ENCODE results near the gene TMEM161A. TPM values are rescaled to one million over a fixed set of nuclear protein-coding genes. Genes with fewer than 3 reads are reported as not detected.
A peak's percentile ranks its signal among the peaks of the same experiment; 100 is the strongest.

Gene TMEM161A
- total RNA-seq, 2 experiments from 2014 or later: 8.2 to 10.9 TPM

DNA sequence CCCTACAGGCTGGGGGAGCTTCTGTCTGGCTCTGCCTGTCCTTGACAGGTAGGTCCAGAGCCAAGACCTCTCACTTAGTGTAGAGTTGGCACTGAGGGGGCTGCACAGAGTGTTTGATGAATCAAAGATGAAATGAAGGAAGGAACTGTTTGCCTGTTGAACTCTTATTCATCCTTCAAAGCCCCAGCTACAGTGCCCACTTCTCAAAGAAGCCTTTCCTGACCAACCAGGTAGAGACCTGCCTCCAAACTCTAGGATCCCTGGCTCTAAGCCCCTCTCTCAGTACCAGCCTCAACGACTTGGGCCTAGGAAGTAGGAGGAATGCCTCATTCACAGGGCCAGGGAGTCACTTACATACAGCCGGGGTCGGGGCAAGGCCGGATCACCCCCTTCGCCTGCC lies 9.1 kb upstream of the TMEM161A start:
- Histone ChIP-seq H3K27me3 (ENCODE audit: control insufficient read depth in 1 of 2, insufficient read depth in 2 of 2, low read length in 2 of 2) (no peaks in the 10 kb centered on the region), H3K36me3 (ENCODE audit: insufficient read depth, low read length) (peaks cover 22% of the 10 kb centered on the region), H3K9me3 (ENCODE audit: control insufficient read depth in 1 of 2, insufficient read depth in 1 of 2, low read length in 2 of 2) (no peaks in the 10 kb centered on the region), H3K4me1 (ENCODE audit: insufficient read depth, low read length) (peaks cover 8% of the 10 kb centered on the region), H3K4me3 (ENCODE audit: low read length) (no peak overlapping the region), H3K27ac (ENCODE audit: low read depth in 1 of 2, low read length in 2 of 2) (no peak overlapping the region)
- TF ChIP-seq, protein P1, sequence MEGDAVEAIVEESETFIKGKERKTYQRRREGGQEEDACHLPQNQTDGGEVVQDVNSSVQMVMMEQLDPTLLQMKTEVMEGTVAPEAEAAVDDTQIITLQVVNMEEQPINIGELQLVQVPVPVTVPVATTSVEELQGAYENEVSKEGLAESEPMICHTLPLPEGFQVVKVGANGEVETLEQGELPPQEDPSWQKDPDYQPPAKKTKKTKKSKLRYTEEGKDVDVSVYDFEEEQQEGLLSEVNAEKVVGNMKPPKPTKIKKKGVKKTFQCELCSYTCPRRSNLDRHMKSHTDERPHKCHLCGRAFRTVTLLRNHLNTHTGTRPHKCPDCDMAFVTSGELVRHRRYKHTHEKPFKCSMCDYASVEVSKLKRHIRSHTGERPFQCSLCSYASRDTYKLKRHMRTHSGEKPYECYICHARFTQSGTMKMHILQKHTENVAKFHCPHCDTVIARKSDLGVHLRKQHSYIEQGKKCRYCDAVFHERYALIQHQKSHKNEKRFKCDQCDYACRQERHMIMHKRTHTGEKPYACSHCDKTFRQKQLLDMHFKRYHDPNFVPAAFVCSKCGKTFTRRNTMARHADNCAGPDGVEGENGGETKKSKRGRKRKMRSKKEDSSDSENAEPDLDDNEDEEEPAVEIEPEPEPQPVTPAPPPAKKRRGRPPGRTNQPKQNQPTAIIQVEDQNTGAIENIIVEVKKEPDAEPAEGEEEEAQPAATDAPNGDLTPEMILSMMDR (IDR thresholded peaks at IDR 0.05): no peak
- intact Hi-C loops (cut with DNase I, micrococcal nuclease): loop anchor here (2.0 kb wide), 2 partner anchors 27 to 343 kb away; no protein-coding TSS in a partner anchor
- Mint-ChIP-seq H3K27ac (no peak overlapping the region), H3K4me3 (no peak overlapping the region), H3K9me3 (no peaks in the 10 kb centered on the region), H3K4me1 (ENCODE audit: low read depth) (no peaks in the 10 kb centered on the region), H3K27me3 (no peaks in the 10 kb centered on the region), H3K36me3 (ENCODE audit: low read depth) (peaks cover 20% of the 10 kb centered on the region)
- ATAC-seq (ENCODE audit: poor library complexity): no peak
- no peak for DNase-seq
- CTCF ChIA-PET: interaction anchor here (0.8 kb wide), 1 partner anchor 28 kb away, joined by 4 read pairs; no protein-coding TSS in a partner anchor
- POLR2A ChIA-PET: no interaction called here

DNA sequence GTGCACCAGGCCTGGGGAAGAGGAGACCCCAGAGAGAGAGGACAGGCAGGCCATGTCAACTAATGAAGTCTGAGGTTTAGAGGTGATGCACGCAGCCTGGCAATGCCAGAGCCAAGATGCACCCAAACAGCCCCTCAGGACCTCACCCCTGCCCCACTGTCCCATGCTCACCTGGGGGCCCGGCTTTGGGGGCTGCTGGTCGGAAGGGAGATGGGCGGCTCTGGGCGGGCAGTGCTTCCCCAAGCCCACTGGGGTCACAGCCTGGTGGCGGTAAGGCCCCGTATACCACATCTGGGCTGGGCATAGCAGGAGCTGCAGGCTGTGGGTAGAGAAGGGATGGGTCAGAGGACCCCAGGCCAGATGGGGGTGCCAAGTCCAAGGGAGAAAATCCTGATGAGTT lies 8.6 kb upstream of the TMEM161A start:
- ATAC-seq (ENCODE audit: poor library complexity) (no peak), DNase-seq (no peak)
- CTCF ChIA-PET: interaction anchor here (0.8 to 1.5 kb wide), 3 partner anchors 9 to 78 kb away, joined by 4 to 15 read pairs (median 5); no protein-coding TSS in a partner anchor
- Mint-ChIP-seq H3K4me3 (no peak overlapping the region), H3K9me3 (no peaks in the 10 kb centered on the region), H3K36me3 (ENCODE audit: low read depth) (peaks cover 20% of the 10 kb centered on the region), H3K27ac (no peak overlapping the region), H3K27me3 (no peaks in the 10 kb centered on the region), H3K4me1 (ENCODE audit: low read depth) (no peaks in the 10 kb centered on the region)
- peaks cover 8% of the 10 kb centered on the region for H3K4me1 ChIP-seq (ENCODE audit: insufficient read depth, low read length)
- TF ChIP-seq, protein P1 (IDR thresholded peaks at IDR 0.05): no peak
- POLR2A ChIA-PET: no interaction called here
- H3K4me3 ChIP-seq (ENCODE audit: low read length): no peak overlapping the region
- H3K36me3 ChIP-seq (ENCODE audit: insufficient read depth, low read length): peaks cover 22% of the 10 kb centered on the region
- intact Hi-C loops (cut with DNase I, micrococcal nuclease): loop anchor here (1.0 to 2.0 kb wide), 5 partner anchors 28 to 344 kb away; no protein-coding TSS in a partner anchor
- H3K27ac ChIP-seq (ENCODE audit: low read depth in 1 of 2, low read length in 2 of 2): no peak overlapping the region
- H3K9me3 ChIP-seq (ENCODE audit: control insufficient read depth in 1 of 2, insufficient read depth in 1 of 2, low read length in 2 of 2): no peaks in the 10 kb centered on the region
- no peaks in the 10 kb centered on the region for H3K27me3 ChIP-seq (ENCODE audit: control insufficient read depth in 1 of 2, insufficient read depth in 2 of 2, low read length in 2 of 2)

DNA sequence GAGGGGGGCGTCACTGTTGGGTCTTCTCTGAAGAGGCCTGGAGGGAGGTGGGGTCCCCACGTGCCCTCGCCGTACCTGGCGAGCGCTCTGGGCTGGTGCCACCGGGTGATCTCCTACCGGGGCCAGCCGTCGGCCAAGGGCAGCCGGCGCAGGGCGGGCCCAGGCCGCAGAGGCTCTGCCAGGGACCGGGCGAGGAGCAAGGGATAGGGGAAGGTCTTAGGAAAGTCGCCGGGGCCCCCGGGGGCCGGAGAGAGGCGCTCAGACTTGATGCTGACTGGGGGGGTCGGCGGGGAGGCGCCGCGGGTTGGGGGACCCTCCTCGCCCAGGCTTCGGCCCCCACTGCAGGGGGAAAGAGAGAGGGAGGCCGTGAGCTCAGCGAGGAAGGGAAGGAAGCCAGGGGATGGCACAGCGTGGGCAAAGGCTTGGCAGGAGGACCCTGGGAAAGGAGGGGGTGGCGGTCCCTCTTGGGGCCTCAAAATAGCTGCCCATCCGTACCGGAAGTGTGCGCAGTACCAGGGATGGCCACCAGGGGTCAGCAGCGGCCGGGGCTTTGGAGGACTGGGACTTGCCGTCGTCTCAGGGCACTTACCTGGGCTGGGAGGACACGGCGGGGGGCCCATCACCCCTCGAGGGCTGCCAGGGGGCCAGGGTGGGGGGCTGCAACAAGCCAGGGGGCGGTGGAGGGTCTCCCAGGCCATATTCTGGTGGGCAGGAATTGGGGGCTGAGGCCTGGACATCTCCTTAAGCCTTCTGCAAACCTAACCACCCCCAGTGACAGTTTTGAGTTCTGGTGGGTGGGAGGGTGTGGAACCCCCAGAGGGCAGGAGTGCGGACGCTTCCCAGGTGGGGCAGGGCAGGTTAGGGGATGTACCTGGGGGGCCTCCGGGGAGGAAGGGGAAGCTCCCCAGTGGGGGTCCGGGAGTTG lies 7.7 kb upstream of the TMEM161A start:
- no peaks in the 10 kb centered on the region for H3K9me3 Mint-ChIP-seq
- ATAC-seq (ENCODE audit: poor library complexity) (peak; percentile 98), DNase-seq (peak; percentile 72 to 91 (median 86))
- Histone ChIP-seq H3K27ac (ENCODE audit: low read depth in 1 of 2, low read length in 2 of 2) (no peak overlapping the region), H3K27me3 (ENCODE audit: control insufficient read depth in 1 of 2, insufficient read depth in 2 of 2, low read length in 2 of 2) (no peaks in the 10 kb centered on the region), H3K9me3 (ENCODE audit: control insufficient read depth in 1 of 2, insufficient read depth in 1 of 2, low read length in 2 of 2) (no peaks in the 10 kb centered on the region), H3K36me3 (ENCODE audit: insufficient read depth, low read length) (peaks cover 22% of the 10 kb centered on the region), H3K4me1 (ENCODE audit: insufficient read depth, low read length) (peaks cover 8% of the 10 kb centered on the region), H3K4me3 (ENCODE audit: low read length) (no peak overlapping the region)
- TF ChIP-seq, protein P1 (IDR thresholded peaks at IDR 0.05): peak; percentile 79
- H3K27me3 Mint-ChIP-seq: no peaks in the 10 kb centered on the region
- peaks cover 20% of the 10 kb centered on the region for H3K36me3 Mint-ChIP-seq (ENCODE audit: low read depth)
- ChIA-PET POLR2A (no interaction called here), CTCF (interaction anchor here (0.6 to 1.5 kb wide), 11 partner anchors 10 to 345 kb away, joined by 3 to 15 read pairs (median 4); partner anchors contain the start of genes BORCS8, MEF2B and SLC25A42)
- intact Hi-C loops (cut with DNase I, micrococcal nuclease): loop anchor here (1.0 to 2.0 kb wide), 5 partner anchors 29 to 345 kb away; no protein-coding TSS in a partner anchor
- no peak overlapping the region for H3K27ac Mint-ChIP-seq
- no peak overlapping the region for H3K4me3 Mint-ChIP-seq
- H3K4me1 Mint-ChIP-seq (ENCODE audit: low read depth): no peaks in the 10 kb centered on the region

Measured in CD4-positive, alpha-beta T cell (primary cell).